SK-N-MC (cell line): ENCODE measurements around the gene PEG3.

ENCODE experiments used
- EZH2 ChIP-seq: fragments of 200-600 bp; sonication (generic); IDR thresholded peaks from one replicate; pipeline ENCODE4 v1.6.1; 2017; ENCODE audit warnings: antibody characterized with exemption
- POLR2AphosphoS5 ChIP-seq: IDR thresholded peaks from 2 replicates; pipeline ENCODE4 v1.6.1; 2012; ENCODE audit warnings: mild to moderate bottlenecking, low read depth, low read length, borderline replicate concordance

DNA sequence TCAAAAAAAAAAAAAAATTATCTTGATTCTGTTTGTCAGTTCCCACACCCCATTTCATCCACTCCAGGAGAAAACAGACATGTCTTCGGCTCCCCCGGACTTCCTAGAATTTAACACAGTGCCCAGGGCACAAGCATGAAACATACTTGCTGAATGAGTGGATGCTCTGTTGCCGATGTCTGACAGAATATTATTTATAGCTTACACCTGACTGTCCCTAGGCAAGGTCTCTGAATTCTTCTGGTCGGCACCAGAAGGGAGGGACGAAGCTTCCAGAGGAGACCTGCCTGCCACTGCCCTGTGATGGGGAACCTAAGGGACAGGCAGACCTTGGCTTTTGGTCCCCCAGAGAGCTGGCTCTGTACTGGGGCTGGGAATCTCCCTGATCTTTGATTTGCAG, 43.9 kb upstream of the PEG3 start:
- TF ChIP-seq POLR2AphosphoS5 (no peak), EZH2 (no peak)
